DMS114 treated with DMSO at 0.1 percent for 48 hours (cell line): ENCODE data around the gene PRUNE2.

Experiments
- DNase-seq: peaks from one replicate; lab custom pipeline; 2025; ENCODE audit not compliant: unreplicated experiment; lab: John Stamatoyannopoulos, UW

The PRUNE2 gene

DNA sequence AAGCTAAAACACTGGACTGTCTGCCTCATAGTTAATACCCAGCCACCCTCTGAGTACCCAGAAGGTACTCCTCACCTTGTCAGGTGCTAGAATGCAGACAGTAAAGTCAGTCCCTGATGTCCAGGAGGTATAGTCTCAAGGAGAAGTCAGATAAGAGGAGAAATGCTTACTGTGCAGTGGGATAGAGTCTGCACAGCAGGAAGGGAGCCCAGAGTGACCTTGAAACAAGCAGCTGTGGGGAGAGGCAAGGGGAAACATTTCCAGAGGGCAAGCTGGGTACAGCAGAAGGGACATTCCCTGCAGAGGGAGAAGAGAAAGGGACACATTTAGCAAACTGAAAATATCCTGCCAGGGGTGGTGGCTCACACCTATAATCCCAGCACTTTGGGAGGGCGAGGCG lies 324.2 kb downstream of the PRUNE2 start:
- no peak for DNase-seq

DNA sequence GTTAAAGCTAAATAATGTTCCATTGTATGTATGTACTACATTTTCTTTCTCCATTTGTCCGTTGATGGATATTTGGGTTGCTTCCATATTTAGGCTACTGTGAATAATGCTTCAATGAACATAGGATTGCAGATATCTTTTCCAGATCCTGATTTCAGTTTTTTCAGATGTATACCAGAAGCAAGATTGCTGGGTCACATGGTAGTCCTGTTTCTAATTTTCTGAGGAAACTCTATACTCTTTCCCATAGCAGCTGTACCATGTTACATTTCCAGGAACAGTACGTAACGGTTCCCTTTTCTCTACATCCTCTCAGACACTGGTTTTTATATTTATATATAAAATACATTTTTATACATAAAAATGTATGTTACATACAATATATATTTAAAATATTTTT lies 325.1 kb downstream of the PRUNE2 start:
- no peak for DNase-seq

GRCh38 chr9:76580188-76580587 lies 325.7 kb downstream of the PRUNE2 start:
- DNase-seq, result no peak

DNA sequence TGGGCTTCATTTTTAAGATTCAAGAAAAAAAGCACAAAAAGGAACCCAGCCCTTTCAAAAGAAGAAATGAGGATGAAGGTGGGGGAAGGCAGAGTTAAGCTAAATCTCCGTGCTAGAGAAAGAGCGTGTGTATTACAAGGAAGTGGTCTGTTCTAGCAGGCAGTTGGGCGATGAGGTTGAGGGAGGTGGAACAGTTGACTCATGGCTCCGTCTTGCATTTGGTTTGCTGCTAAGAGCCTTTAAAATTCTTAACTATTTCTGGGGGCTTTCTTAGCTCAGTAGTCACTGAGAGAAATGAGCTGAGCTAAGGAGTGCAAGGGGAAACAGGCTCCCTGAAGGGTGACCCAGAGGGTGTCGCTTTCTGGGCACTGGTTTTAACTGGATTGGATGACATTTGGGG lies 329.6 kb downstream of the PRUNE2 start:
- no peak for DNase-seq

DNA sequence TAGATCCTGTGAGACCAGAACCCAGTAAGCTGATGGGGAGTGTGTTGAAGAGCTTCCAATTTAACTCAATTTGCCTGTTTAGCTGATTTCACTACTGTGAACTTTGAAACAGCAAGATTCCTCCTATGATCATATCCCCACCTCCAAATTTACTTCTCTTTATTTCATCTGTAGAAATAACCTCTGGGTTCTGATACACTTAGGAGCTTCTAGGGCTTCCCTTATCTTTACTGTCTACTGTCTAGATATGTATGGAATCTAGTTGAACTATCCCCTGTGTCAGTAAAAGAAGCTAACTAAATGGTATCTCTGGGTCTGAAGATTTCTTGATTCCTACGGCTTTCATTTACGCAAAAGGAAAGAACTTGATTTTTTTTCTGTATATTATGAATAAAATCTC lies 330.2 kb downstream of the PRUNE2 start:
- no peak for DNase-seq

DNA sequence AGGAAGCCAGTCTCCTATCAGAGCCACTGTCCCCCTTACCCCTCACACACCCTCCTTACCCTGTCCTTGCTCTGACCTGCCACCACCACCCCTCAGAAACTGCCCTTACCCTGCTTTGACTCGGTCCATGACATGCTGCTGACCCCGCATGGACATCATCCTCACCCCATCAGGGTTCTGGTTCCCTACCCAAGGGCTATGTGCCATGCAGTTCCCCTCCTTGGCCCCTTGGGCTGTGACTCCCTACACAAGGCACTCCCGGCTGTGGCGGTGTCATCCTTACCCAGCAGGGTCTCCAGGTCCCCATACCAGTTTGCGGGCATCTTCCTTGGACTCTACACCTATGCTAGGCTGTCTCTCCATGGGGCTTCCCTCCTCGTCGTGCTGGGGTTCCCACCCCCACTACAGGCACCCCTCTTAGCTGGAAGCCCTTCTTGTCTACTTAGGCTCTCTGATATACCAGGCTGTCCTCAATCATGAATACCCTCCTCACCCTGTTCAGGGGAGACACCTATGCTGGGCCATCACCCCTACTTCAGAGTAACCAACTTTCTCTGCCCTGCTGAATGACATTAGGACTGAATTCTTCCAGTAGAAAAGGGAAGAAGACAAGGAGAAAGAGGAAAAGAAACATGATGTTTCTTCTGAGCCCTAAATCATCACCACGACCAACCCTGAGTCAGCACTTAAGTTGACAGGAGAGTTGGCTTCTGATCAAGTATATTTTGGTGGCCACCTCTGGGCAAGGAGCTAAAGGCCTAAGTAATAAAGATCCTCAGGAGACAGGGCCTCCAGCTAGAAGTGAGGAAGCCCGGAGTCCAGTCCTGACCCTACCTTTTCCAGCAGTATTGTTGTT lies 331.8 kb downstream of the PRUNE2 start:
- DNase-seq, result no peak

GRCh38 chr9:76573408-76573807 lies 332.5 kb downstream of the PRUNE2 start:
- no peak for DNase-seq

GRCh38 chr9:76572151-76572550 lies 333.8 kb downstream of the PRUNE2 start:
- no peak for DNase-seq

DNA sequence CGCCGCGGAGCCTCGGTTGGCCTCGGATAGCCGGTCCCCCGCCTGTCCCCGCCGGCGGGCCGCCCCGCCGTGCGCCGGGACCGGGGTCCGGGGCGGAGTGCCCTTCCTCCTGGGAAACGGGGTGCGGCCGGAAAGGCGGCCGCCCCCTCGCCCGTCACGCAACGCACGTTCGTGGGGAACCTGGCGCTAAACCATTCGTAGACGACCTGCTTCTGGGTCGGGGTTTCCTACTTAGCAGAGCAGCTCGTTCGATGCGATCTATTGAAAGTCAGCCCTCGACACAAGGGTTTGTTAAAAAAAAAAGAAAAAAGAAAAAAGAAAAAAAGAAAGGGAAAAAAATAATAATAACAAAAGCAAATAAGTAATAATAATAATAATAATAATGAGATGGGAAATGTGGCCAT lies 334.2 kb downstream of the PRUNE2 start:
- DNase-seq, result no peak

GRCh38 chr9:76571288-76571687 lies 334.6 kb downstream of the PRUNE2 start:
- peak; percentile 36 for DNase-seq

DNA sequence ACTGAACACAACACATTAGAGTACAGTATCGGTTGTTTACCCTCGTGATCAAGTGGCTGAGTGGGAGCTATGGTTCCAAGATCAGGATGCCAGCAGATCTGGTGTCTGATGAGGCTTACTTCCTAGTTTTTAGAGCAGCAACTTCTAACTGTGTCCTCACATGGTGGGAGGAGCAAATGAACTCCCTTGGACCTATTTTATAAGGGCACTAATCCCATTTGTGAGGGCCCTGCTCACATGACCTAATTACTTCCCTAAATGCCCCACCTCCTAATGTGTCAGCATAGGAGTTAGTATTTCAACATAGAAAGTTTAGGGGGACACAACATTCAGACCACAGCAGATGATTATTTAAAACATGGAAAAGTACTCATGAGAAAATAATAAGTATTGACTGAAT lies 335.1 kb downstream of the PRUNE2 start:
- DNase-seq, result no peak

- no peak for DNase-seq
These were observed 338.8 kb downstream of the PRUNE2 start for GRCh38 chr9:76567086-76567485.

- no peak for DNase-seq
These were observed 341.6 kb downstream of the PRUNE2 start for GRCh38 chr9:76564297-76564696.

- DNase-seq, result no peak
These were observed 343.4 kb downstream of the PRUNE2 start for GRCh38 chr9:76562511-76562911.

DNA sequence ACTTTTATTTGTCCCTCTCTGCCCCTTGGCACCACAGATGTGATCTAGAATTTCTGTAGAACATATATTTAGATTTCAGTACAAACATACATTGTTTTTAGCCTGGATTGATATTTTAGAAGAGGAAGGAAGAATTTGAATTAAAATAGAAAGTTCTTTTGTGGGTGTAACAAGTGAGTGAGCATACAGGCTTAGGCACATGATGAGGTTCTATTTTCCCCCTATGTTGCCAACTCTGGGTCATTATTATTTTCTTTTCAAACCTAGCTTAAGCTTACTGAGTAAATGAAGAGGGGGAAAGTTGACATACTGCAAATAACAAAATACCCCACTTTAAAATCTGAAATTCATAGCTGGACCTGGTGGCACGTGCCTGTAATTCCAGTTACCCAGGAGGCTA lies 344.0 kb downstream of the PRUNE2 start:
- DNase-seq, result no peak
